HCT116 (cell line): ENCODE results near the gene IL20. TPM values are rescaled to one million over a fixed set of nuclear protein-coding genes. Genes with fewer than 3 reads are reported as not detected.

Source experiments
- ATAC-seq: fragments of 200-7000 bp; cut with Tn5 transposase; 2 replicates; pipeline ENCODE4 v1.9.1; 2020; ENCODE audit warnings: mild to moderate bottlenecking, moderate library complexity
- BruUV-seq: library from RNA; stranded (reverse); fragments of 400-500 nt; replicated peaks from 2 replicates; lab custom pipeline; 2021; lab: Mats Ljungman, UMichigan
- CTCF ChIA-PET: fragments of 300-600 bp; sonication (Branson Sonifier 250); formaldehyde crosslinking; loops from one replicate; lab custom pipeline; 2021; ENCODE audit warnings: antibody characterized with exemption; lab: Charles Lee
- POLR2A ChIA-PET: fragments of 300-600, 350-600 bp; sonication (Branson Sonifier 250); formaldehyde crosslinking; loops from one replicate; lab custom pipeline; 2021; ENCODE audit warnings: antibody characterized with exemption; lab: Charles Lee
- RAD21 ChIA-PET, 2 experiments: fragments of 300-600 bp; sonication (Branson Sonifier 250); formaldehyde crosslinking; loops; one replicate each; lab custom pipeline; 2023; ENCODE audit warnings: low total read pairs in 2 of 2; ENCODE audit not compliant: uncharacterized antibody in 2 of 2, unreplicated experiment in 2 of 2, low non-redundant PET in 1 of 2; lab: Charles Lee
- DNase-seq: peaks from one replicate; pipeline ENCODE4 v3.0.0-alpha.2; 2010; ENCODE audit warnings: low read depth, low spot score
- H2AFZ ChIP-seq: fragments of 200-600 bp; shearing (Covaris generic), sonication (generic); 2 replicates; pipeline ENCODE4 v1.6.1; 2017; ENCODE audit warnings: low read depth, mixed run types, mixed read lengths, antibody characterized with exemption, low read length; ENCODE audit not compliant: poor library complexity, severe bottlenecking
- H3K27ac ChIP-seq: 2 replicates; pipeline ENCODE4 v1.5.1; 2012; ENCODE audit warnings: low read depth, low read length
- H3K27me3 ChIP-seq: fragments of 200-600 bp; sonication (generic); 2 replicates; pipeline ENCODE4 v1.6.1; 2016; ENCODE audit warnings: mixed run types, low read length, mixed read lengths; ENCODE audit not compliant: insufficient read depth
- H3K36me3 ChIP-seq, 2 experiments: fragments of 200-500 bp in 1 of 2; fragments of 200-600 bp in 1 of 2; sonication (Bioruptor generic) in 1 of 2; sonication (generic) in 1 of 2; 2 replicates each; pipeline versions ENCODE4 v1.5.1 to v1.6.1; 2014 to 2016; ENCODE audit warnings: low read length in 2 of 2, inconsistent platforms in 1 of 2, mixed read lengths in 1 of 2, mixed run types in 1 of 2; ENCODE audit not compliant: insufficient read depth in 2 of 2, control insufficient read depth in 1 of 2
- H3K4me1 ChIP-seq, 2 experiments: fragments of 200-600 bp in 1 of 2; sonication (generic) in 1 of 2; 2 replicates each; pipeline versions ENCODE4 v1.5.1 to v1.6.1; 2012 to 2017; ENCODE audit warnings: low read length in 2 of 2, inconsistent platforms in 1 of 2, mild to moderate bottlenecking in 1 of 2, mixed read lengths in 1 of 2, mixed run types in 1 of 2, moderate library complexity in 1 of 2; ENCODE audit not compliant: insufficient read depth in 2 of 2, control insufficient read depth in 1 of 2
- H3K4me2 ChIP-seq: fragments of 200-600 bp; sonication (generic); 2 replicates; pipeline ENCODE4 v1.6.1; 2017; ENCODE audit warnings: mixed run types, low read length, mixed read lengths
- H3K4me3 ChIP-seq, 2 experiments: fragments of 200-600 bp in 1 of 2; sonication (generic) in 1 of 2; replicated peaks in 1 of 2; 2 replicates each; pipeline ENCODE4 v1.5.1; 2011 to 2016; ENCODE audit warnings: low read length in 2 of 2, control low read depth in 1 of 2, low read depth in 1 of 2, mild to moderate bottlenecking in 1 of 2, mixed read lengths in 1 of 2, mixed run types in 1 of 2
- H3K79me2 ChIP-seq: fragments of 200-600 bp; sonication (generic); 2 replicates; pipeline ENCODE4 v1.6.1; 2017; ENCODE audit warnings: mild to moderate bottlenecking, mixed run types, low read length, moderate library complexity, mixed read lengths; ENCODE audit not compliant: insufficient read depth
- H3K9ac ChIP-seq: fragments of 200-600 bp; sonication (generic); 2 replicates; pipeline ENCODE4 v1.6.1; 2016; ENCODE audit warnings: low read length, mixed read lengths
- H3K9me2 ChIP-seq: fragments of 200-600 bp; sonication (generic), shearing (Covaris generic); 2 replicates; pipeline ENCODE4 v1.6.1; 2017; ENCODE audit warnings: mixed run types, mild to moderate bottlenecking, moderate library complexity; ENCODE audit not compliant: insufficient read depth
- H3K9me3 ChIP-seq, 2 experiments: fragments of 200-500 bp in 1 of 2; fragments of 200-600 bp in 1 of 2; sonication (Bioruptor generic) in 1 of 2; sonication (generic) in 1 of 2; 2 replicates each; pipeline ENCODE4 v1.6.1; 2014 to 2017; ENCODE audit warnings: low read length in 2 of 2, mixed read lengths in 2 of 2, inconsistent platforms in 1 of 2, low read depth in 1 of 2, mild to moderate bottlenecking in 1 of 2, mixed run types in 1 of 2, moderate library complexity in 1 of 2; ENCODE audit not compliant: control insufficient read depth in 1 of 2, insufficient read depth in 1 of 2
- H4K20me1 ChIP-seq: fragments of 200-600 bp; sonication (generic), shearing (Covaris generic); 2 replicates; pipeline ENCODE4 v1.6.1; 2017; ENCODE audit warnings: mixed run types, mild to moderate bottlenecking, moderate library complexity; ENCODE audit not compliant: insufficient read depth
- CTCF ChIP-seq, 3 experiments: fragments of 200-600 bp in 1 of 3; sonication (generic) in 1 of 3; IDR thresholded peaks in 2 of 3; conservative IDR thresholded peaks in 1 of 3; 2 replicates each; pipeline ENCODE4 v1.5.1; 2012 to 2017; ENCODE audit warnings: low read depth in 2 of 3, low read length in 2 of 3, antibody characterized with exemption in 1 of 3, borderline replicate concordance in 1 of 3, control low read depth in 1 of 3, mild to moderate bottlenecking in 1 of 3, mixed read lengths in 1 of 3, mixed run types in 1 of 3, moderate library complexity in 1 of 3; ENCODE audit not compliant: insufficient read depth in 1 of 3
- ELF1 ChIP-seq: IDR thresholded peaks from 2 replicates; pipeline ENCODE4 v1.6.1; 2012; ENCODE audit warnings: low read depth, borderline replicate concordance
- SRF ChIP-seq: IDR thresholded peaks from 2 replicates; pipeline ENCODE4 v1.6.1; 2012; ENCODE audit warnings: low read depth
- ZFX ChIP-seq: fragments of 450-650 bp; IDR thresholded peaks from 2 replicates; pipeline ENCODE4 v1.6.1; 2017
- ZNF274 ChIP-seq: fragments of 200-500 bp; sonication (Bioruptor generic); IDR thresholded peaks from 2 replicates; pipeline ENCODE4 v1.6.1; 2014; ENCODE audit warnings: mild to moderate bottlenecking, low read depth, low read length, inconsistent platforms
- intact Hi-C: fragments of 100-400 bp; cut with micrococcal nuclease; formaldehyde crosslinking; loops from 2 replicates; pipeline ENCODE4 v1.10.0; 2022
- total RNA-seq: library from RNA; stranded (reverse); gene quantifications from one replicate; pipeline ENCODE4 v1.2.1, GENCODE V29; 2021; ENCODE audit not compliant: unreplicated experiment
- TF ChIP-seq, protein P1 (sequence below): IDR thresholded peaks from 2 replicates; pipeline ENCODE4 v1.6.1; 2012

Gene IL20
- total RNA-seq, 1 experiment from 2014 or later: not detected

- Histone ChIP-seq H3K9me3 (peaks cover 0 to 5% of the 10 kb centered on the region in 2 experiments; a peak in 1 of 4 replicates), H3K4me3 (no peak overlapping the region), H3K4me2 (no peak overlapping the region)
- intact Hi-C loops: no loop called here
- ATAC-seq: no peak
- no peak for TF ChIP-seq ZFX
- TF ChIP-seq ELF1: no peak
- no peak for TF ChIP-seq SRF
- TF ChIP-seq CTCF (IDR thresholded peaks at IDR 0.05 in 2 of 3, conservative IDR thresholded peaks at IDR 0.05 in 1 of 3; ENCODE audit: borderline replicate concordance in 1 of 3, insufficient read depth in 1 of 3, low read depth in 2 of 3, low read length in 2 of 3): no peak
- TF ChIP-seq, protein P1, sequence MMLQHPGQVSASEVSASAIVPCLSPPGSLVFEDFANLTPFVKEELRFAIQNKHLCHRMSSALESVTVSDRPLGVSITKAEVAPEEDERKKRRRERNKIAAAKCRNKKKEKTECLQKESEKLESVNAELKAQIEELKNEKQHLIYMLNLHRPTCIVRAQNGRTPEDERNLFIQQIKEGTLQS: no peak
- no peak for TF ChIP-seq ZNF274
- TF ChIP-seq, all 23 proteins: peak for 0
- ChIA-PET CTCF (interaction anchor here (1.0 kb wide), 1 partner anchor 15 kb away, joined by 3 read pairs; the partner anchor contains the start of gene IL20), RAD21 (no interaction called here), POLR2A (no interaction called here)
- no peaks in the 10 kb centered on the region for H3K36me3 ChIP-seq
- H3K4me1 ChIP-seq: no peaks in the 10 kb centered on the region
- DNase-seq: no peak
- no peaks in the 10 kb centered on the region for H3K9me2 ChIP-seq
- no peak overlapping the region for H3K27ac ChIP-seq
- H3K27me3 ChIP-seq: no peaks in the 10 kb centered on the region
- no peaks in the 10 kb centered on the region for H4K20me1 ChIP-seq
- H3K79me2 ChIP-seq: no peaks in the 10 kb centered on the region
- BruUV-seq: no TSS peak
- H3K9ac ChIP-seq: no peak overlapping the region
- H2AFZ ChIP-seq: no peak overlapping the region
Observed at GRCh38 chr1:206850401-206850800, 15.0 kb upstream of the IL20 start.
